ENCODE measurements around the gene RAPSN.

RAPSN gene

DNA sequence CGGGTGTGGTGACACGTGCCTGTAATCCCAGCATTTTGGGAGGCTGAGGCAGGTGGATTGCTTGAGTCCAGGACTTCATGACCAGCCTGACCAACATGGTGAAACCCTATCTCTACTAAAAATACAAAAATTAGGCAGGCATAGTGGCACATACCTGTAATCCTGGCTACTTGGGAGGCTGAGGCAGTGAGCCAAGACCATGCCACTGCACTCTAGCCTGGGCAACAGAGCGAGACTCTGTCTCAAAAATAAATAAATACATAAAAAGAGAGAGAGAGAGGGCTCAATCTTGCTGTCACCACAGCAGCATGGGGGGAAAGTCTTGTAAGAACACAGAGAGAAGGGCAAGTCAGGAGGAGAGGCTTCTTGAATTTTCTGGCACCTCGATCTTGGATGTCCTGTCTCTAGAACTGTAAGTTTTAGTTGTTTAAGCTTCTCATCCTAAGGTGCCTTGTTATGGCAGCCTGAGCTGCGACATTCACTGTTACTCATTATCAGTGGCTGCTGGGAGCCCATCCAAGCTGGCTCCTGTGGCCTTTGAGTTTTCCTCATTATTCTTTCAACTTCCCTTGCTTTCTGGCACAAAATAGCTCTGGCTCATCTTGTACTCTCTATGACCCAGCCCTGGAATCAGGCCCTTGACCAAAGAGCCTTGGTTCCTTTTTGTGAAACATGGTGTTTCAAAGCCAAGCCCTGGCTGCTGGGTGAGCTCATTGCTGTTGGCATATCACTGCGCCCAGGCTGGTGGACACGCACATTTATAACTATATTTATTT lies 14.7 kb downstream of the RAPSN start:
- TF ChIP-seq GATA3 (IDR thresholded peaks at IDR 0.05; ENCODE audit: low read depth, low read length) (no peak), GATA2 (IDR thresholded peaks at IDR 0.05; ENCODE audit: low read depth, low read length) (no peak)

DNA sequence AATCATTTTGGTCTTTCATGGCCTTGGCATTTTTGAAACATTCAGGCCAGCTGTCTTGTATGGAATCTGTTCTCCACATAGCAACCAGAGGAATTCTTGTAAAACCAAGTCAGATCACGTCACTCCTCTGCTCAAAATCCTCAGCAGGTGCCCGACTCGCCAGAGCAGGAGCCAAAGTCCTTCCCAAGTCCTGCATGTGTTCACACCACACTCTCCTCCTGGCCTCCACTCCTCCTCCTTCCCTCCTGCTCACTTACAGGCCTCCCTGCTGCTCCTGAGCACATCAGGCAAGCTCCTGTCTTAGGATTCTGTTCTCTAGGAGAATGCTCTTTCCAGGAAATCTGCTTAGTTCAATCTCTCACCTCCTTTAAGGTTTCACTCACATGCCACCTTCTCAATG lies 15.8 kb downstream of the RAPSN start:
- no peak for TF ChIP-seq GATA2 (IDR thresholded peaks at IDR 0.05; ENCODE audit: low read depth, low read length)
- TF ChIP-seq GATA3 (IDR thresholded peaks at IDR 0.05; ENCODE audit: low read depth, low read length): no peak

DNA sequence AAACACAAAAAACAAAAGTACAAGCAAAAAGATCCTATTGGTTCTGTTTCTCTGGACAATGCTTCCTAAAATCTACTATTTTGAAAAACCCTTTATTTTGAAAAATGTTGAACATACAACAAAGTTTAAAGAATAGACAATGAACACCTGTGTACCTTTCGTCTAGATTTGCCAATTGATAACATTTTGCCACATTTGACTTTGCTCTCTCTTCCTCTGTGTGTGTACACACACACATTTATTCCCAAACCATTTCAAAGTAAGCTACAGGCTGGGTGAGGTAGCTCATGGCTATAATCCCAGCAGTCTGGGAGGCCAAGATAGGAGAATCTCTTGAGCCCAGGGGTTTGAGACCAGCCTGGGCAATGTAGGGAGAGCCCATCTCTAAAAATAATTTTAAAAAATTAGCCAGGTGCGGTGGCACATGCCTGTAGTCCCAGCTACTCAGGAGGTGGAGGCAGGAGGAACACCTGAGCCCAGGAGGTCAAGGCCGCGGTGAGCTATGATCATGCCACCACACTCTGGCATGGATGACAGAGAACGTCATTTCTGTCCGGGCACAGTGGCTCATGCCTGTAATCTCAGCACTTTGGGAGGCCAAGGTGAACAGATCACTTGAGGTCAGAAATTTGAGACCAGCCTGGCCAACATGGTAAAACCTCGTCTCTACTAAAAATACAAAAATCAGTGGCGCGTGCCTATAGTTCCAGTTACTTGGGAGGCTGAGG lies 17.4 kb downstream of the RAPSN start:
- TF ChIP-seq GATA2 (IDR thresholded peaks at IDR 0.05; ENCODE audit: low read depth, low read length) (no peak), GATA3 (IDR thresholded peaks at IDR 0.05; ENCODE audit: low read depth, low read length) (no peak)

DNA sequence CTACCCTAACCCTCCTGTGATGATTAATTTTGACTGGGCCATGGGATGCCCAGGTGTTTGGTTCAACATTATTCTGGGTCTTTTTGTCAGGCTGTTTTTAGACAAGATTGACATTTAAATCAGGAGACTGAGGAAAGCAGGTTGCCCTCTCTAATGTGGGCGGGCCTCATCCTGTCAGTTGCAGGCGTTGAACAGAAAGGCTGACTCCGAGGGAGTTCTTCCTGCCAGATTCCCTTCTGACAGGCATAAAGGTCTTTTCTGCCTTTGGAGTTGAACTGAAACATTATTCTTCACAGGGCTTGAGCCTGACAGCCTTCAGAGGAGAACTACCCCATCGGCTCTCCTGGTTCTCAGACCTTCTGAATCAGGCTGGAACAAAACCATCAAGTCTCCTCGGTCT lies 18.4 kb downstream of the RAPSN start:
- TF ChIP-seq GATA3 (IDR thresholded peaks at IDR 0.05; ENCODE audit: low read depth, low read length): no peak
- no peak for TF ChIP-seq GATA2 (IDR thresholded peaks at IDR 0.05; ENCODE audit: low read depth, low read length)

DNA sequence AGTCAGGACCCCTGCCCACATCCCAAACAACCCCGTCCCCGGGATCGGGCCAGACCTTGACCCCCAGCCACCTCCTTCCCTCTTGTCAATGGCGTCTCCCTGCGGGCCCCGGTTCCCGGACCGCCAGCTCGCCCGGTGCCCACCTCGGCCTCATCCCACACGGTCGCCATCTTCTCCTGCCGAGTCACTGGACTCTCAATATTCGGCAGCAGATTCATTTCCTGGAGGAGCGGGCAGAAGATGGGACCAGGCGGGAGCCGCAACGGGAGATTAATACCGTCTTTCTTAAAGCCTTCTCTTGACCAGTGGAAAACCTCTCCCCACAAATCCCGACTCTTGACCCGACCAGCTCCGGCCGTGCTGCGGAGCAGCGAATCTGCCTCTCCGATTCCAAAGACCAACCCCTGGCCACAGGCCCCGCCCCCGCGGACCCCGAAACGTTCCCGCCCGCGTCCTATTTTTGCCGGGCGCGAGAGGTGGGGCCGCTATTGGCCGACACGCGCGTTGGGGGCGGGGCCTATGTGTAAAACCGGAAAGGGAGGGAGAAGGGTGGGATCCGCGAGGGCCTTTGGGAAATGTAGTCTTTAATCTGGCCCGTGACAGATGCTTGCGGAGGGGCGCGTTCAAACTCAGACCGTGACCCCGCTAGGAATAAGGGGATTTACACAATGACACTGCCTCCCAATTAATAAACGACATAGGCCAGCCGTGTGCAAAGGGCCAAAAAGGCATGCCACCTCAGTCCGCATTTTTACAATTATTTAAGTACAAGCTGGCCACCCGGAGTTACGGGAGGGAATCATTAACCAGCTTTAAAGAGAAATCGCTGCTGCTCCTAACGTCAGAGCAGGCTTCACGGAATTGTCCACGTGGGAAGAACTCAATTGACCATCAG lies 22.6 kb downstream of the RAPSN start, which contains the start of gene PSMC3:
PSMC3 (minus strand) TSS at position 378 of the 895 bp plus-strand sequence; CDS start at position 218, 160 bp downstream.
- no peak for TF ChIP-seq GATA2 (IDR thresholded peaks at IDR 0.05; ENCODE audit: low read depth, low read length)
- no peak for TF ChIP-seq GATA3 (IDR thresholded peaks at IDR 0.05; ENCODE audit: low read depth, low read length)

DNA sequence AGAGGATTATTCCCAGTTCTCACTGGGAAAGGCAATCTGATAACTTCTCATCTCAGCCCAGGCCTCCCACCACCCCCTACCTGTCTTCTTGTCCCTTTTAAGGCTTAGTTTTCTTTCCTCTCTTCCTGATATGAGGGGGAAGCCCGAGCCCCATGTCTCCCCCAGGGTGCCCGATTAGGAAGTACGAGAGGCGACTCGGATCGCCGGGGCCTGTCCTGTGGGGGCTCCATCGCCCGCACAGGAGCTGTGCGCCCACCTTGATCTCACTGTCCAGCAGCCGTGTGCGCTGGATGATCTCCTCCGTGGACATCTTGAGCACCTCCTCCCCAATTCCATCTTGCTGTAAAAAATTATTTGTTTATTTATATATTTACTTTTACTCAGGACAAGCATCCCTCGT lies 23.3 kb downstream of the RAPSN start:
- TF ChIP-seq GATA3 (IDR thresholded peaks at IDR 0.05; ENCODE audit: low read depth, low read length) (no peak), GATA2 (IDR thresholded peaks at IDR 0.05; ENCODE audit: low read depth, low read length) (no peak)

DNA sequence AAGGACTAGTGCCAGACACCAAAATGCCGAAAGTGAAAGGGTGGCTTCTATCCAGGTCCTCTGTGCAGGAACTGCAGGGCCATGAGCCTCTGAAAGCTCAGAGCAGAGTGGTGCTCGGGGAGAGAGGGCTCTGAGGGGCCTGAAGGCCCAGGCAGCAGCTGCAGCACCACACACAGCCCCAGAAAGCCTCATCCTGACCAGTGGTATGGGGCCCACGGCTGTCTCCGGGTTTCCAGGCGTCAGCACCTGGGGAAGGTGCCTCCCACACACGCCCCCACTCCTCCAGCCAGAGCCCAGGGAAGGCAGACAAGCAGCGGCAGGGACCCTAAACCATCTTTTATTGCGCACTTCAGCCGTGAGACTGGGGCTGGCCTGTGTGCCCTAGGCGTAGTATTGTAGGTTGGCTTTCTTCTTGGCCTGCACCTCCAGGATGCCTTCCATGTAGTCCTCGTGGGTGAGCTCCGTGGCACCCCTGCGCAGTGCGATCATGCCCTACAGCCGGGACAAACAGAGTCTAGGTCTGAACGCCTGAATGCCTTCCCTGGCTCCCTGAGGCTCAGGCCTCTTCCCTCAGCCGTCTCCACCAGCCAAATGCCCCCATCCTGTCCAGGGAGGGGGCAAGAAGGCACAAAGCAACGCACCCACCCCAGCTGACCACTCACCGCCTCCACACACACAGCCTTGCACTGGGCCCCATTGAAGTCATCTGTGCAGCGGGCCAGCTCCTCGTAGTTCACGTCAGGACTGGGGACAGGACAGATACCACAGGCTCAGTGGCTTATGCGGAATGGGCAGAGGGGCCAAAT lies 30.3 kb downstream of the RAPSN start:
- TF ChIP-seq GATA2 (IDR thresholded peaks at IDR 0.05; ENCODE audit: low read depth, low read length) (no peak), GATA3 (IDR thresholded peaks at IDR 0.05; ENCODE audit: low read depth, low read length) (no peak)

DNA sequence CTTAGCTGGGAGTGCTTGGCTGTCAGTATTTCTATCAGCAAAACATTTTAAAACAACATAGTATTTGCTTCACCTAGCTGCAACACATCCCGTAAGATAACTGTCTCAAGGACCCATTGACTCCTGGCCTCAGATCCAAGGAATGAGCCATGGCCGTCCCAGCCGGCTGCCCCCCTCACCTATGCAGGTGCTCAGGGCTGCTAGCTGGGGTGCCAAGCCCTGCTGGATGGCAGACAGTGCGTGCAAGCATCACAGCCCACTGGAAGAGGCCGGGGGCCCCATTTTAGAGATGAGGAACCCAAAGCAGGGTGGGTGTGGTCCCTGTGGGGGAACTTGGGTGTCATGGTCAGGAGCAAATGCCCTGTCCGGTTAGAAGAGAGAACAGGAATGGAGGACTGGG lies 31.2 kb downstream of the RAPSN start:
- TF ChIP-seq GATA2 (IDR thresholded peaks at IDR 0.05; ENCODE audit: low read depth, low read length): no peak
- TF ChIP-seq GATA3 (IDR thresholded peaks at IDR 0.05; ENCODE audit: low read depth, low read length): no peak

DNA sequence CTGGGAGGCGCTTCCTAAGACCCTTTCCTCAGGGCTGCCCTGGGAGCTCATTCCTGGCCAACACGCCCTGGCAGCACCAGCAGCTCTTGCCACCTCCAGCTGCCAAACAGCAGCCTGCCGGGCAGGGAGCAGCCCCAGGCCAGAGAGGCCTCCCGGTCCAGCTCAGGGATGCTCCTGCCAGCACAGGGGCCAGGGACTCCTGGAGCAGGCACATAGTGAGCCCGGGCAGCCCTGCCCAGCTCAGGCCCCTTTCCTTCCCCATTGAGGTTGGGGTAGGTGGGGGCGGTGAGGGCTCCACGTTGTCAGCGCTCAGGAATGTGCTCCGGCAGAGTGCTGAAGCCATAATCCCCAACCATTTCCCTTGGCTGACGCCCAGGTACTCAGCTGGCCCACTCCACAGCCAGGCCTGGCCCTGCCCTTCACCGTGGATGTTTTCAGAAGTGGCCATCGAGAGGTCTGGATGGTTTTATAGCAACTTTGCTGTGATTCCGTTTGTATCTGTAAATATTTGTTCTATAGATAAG lies 32.9 kb downstream of the RAPSN start:
- no peak for TF ChIP-seq GATA3 (IDR thresholded peaks at IDR 0.05; ENCODE audit: low read depth, low read length)
- TF ChIP-seq GATA2 (IDR thresholded peaks at IDR 0.05; ENCODE audit: low read depth, low read length): no peak

DNA sequence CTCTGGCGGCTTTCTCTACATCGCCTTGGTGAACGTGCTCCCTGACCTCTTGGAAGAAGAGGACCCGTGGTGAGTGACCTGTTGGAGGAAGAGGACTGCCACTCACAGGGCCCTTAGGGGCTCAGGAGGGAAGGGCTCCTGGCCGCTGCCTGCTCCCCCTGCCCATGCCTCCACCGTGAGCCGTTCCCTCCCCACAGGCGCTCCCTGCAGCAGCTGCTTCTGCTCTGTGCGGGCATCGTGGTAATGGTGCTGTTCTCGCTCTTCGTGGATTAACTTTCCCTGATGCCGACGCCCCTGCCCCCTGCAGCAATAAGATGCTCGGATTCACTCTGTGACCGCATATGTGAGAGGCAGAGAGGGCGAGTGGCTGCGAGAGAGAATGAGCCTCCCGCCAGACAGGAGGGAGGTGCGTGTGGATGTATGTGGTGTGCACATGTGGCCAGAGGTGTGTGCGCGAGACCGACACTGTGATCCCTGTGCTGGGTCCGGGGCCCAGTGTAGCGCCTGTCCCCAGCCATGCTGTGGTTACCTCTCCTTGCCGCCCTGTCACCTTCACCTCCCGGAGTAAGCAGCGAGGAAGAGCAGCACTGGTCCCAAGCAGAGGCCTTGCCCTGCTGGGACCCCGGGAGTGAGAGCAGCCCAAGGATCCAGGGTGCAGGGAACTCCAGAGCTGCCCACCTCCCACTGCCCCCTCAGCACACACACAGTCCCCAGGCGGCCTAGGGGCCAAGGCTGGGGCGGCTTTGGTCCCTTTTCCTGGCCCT lies 33.7 kb downstream of the RAPSN start:
- TF ChIP-seq GATA3 (IDR thresholded peaks at IDR 0.05; ENCODE audit: low read depth, low read length): no peak
- TF ChIP-seq GATA2 (IDR thresholded peaks at IDR 0.05; ENCODE audit: low read depth, low read length): no peak

DNA sequence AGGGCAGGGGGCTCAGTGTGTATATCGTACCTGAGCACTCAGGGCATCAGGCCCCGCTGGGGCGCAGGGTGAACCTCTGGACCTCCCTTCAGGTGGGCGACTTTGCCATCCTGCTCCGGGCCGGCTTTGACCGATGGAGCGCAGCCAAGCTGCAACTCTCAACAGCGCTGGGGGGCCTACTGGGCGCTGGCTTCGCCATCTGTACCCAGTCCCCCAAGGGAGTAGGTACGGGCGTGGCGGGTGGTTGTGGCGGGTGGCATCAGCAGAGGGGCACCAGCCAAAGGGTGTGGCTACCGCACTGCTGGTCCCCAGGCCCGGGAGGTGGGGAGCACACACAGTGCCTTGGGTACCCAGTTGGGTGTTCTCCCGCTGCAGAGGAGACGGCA lies 34.3 kb downstream of the RAPSN start:
- TF ChIP-seq GATA3 (IDR thresholded peaks at IDR 0.05; ENCODE audit: low read depth, low read length) (no peak), GATA2 (IDR thresholded peaks at IDR 0.05; ENCODE audit: low read depth, low read length) (no peak)

DNA sequence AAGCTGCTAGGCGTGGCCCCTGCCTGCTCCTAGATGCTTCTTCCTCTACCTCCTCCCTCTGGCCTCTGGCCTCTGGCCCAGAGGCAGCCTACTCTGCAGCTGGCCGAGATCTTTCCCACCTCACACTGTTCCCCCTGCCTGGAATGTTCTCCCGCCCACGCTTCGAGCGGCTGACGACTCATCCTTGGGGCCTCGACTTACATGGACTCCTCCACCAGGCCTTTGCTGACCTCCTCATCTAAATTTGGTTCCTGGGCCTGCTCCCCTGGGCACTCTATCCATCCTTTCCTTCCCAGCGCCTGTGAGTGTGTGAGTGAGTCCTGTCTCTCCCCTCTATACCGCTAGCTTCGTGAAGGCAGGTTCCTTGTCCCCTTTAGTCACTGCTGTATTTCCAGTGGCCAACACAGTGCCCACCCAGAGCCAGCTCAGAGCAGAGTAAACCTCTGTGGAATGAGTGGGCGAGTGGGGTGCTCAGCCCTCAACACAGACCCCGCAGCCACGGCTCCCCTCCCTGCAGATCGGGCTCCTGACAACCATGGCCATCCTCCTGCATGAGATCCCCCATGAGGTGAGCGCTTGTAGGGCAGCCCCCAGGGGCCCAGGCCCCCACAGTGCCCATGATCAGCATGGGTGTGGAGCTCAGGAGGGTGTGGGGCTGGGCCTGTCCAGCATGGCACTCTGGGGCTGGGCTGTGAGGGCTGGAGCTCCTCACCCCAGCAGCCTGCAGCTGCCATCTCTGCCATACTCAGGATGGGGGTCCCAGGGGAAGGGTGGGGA lies 34.8 kb downstream of the RAPSN start:
- TF ChIP-seq GATA2 (IDR thresholded peaks at IDR 0.05; ENCODE audit: low read depth, low read length) (no peak), GATA3 (IDR thresholded peaks at IDR 0.05; ENCODE audit: low read depth, low read length) (no peak)
